GM19438 (cell line): ENCODE results near the gene GLRX5.
"Not testable (repeated sequence)": the region's sequence is repeated elsewhere in the genome, so short reads cannot be mapped to it uniquely, and the experiment has no call there.

Source experiments
- ATAC-seq: cut with Tn5 transposase; IDR thresholded peaks from one replicate; pipeline ENCODE4 v1.9.1; 2021; ENCODE audit warnings: low read depth; ENCODE audit not compliant: unreplicated experiment

Gene GLRX5

GRCh38 chr14:95549656-95550585 lies 15.1 kb downstream of the GLRX5 start:
- no peak for ATAC-seq

GRCh38 chr14:95551435-95551834 lies 16.6 kb downstream of the GLRX5 start:
- ATAC-seq, result no peak

- no peak for ATAC-seq
Measured at GRCh38 chr14:95553141-95553540, 18.3 kb downstream of the GLRX5 start.

GRCh38 chr14:95555053-95555452 lies 20.2 kb downstream of the GLRX5 start:
- ATAC-seq, result no peak

GRCh38 chr14:95557291-95557690 lies 22.4 kb downstream of the GLRX5 start:
- ATAC-seq, result no peak

GRCh38 chr14:95557832-95558231 lies 23.0 kb downstream of the GLRX5 start:
- ATAC-seq, result no peak

- ATAC-seq, result no peak
Measured at GRCh38 chr14:95559203-95559602, 24.4 kb downstream of the GLRX5 start.

GRCh38 chr14:95561001-95561412 lies 26.2 kb downstream of the GLRX5 start:
- peak; percentile 89 for ATAC-seq

- ATAC-seq, result no peak
Measured at GRCh38 chr14:95562892-95563685, 28.2 kb downstream of the GLRX5 start.

- ATAC-seq, result no peak
Measured at GRCh38 chr14:95564060-95564459, 29.2 kb downstream of the GLRX5 start.

GRCh38 chr14:95569440-95569839 lies 34.6 kb downstream of the GLRX5 start:
- ATAC-seq, result no peak

- ATAC-seq, result no peak
Measured at GRCh38 chr14:95573313-95573712, 38.5 kb downstream of the GLRX5 start.

GRCh38 chr14:95575840-95576473 lies 41.1 kb downstream of the GLRX5 start:
- ATAC-seq, result no peak

GRCh38 chr14:95577067-95577800 lies 42.4 kb downstream of the GLRX5 start:
- peak; percentile 93 for ATAC-seq

- ATAC-seq, result peak; percentile 31
Measured at GRCh38 chr14:95577870-95578269, 43.0 kb downstream of the GLRX5 start.

- ATAC-seq, result not testable (repeated sequence)
Measured at GRCh38 chr14:95583836-95584617, 49.2 kb downstream of the GLRX5 start.

GRCh38 chr14:95585953-95586620 lies 51.2 kb downstream of the GLRX5 start:
- no peak for ATAC-seq

GRCh38 chr14:95591182-95591581 lies 56.3 kb downstream of the GLRX5 start:
- ATAC-seq, result not testable (repeated sequence)
